A673 (cell line): ENCODE measurements around the gene NSFL1C. TPM values are rescaled to one million over a fixed set of nuclear protein-coding genes. Genes with fewer than 3 reads are reported as not detected.

Experiments used
- BruUV-seq: library from RNA; stranded (reverse); fragments of 400-500 nt; replicated peaks from 2 replicates; lab custom pipeline; 2021; lab: Mats Ljungman, UMichigan
- CTCF ChIA-PET: fragments of 300-600 bp; sonication (Branson Sonifier 250); formaldehyde crosslinking; loops from one replicate; lab custom pipeline; 2022; ENCODE audit warnings: antibody characterized with exemption; lab: Charles Lee
- POLR2A ChIA-PET: fragments of 300-600 bp; sonication (Branson Sonifier 250); formaldehyde crosslinking; loops from one replicate; lab custom pipeline; 2022; ENCODE audit warnings: antibody characterized with exemption; ENCODE audit not compliant: low non-redundant PET; lab: Charles Lee
- DNase-seq: peaks from one replicate; pipeline ENCODE4 v3.0.0-alpha.2; 2015; ENCODE audit warnings: low spot score
- H3K27ac ChIP-seq: fragments of 200-600 bp; sonication (generic); 2 replicates; pipeline ENCODE4 v1.5.1; 2016; ENCODE audit warnings: mixed run types, low read depth, mild to moderate bottlenecking, mixed read lengths, antibody characterized with exemption, low read length; ENCODE audit not compliant: poor library complexity, severe bottlenecking
- H3K27me3 ChIP-seq: fragments of 200-600 bp; sonication (generic); replicated peaks from 2 replicates; pipeline ENCODE4 v1.6.1; 2017; ENCODE audit warnings: mixed run types, low read depth, mild to moderate bottlenecking, mixed read lengths, antibody characterized with exemption, low read length; ENCODE audit not compliant: insufficient read depth, poor library complexity
- H3K36me3 ChIP-seq: fragments of 200-600 bp; sonication (generic); 2 replicates; pipeline ENCODE4 v1.6.1; 2016; ENCODE audit warnings: mixed run types, mild to moderate bottlenecking, mixed read lengths, antibody characterized with exemption, low read length; ENCODE audit not compliant: insufficient read depth, poor library complexity, severe bottlenecking
- H3K4me1 ChIP-seq: fragments of 200-600 bp; sonication (generic); 2 replicates; pipeline ENCODE4 v1.6.1; 2017; ENCODE audit warnings: mixed run types, mild to moderate bottlenecking, mixed read lengths, antibody characterized with exemption, low read length; ENCODE audit not compliant: insufficient read depth, poor library complexity, severe bottlenecking
- H3K4me3 ChIP-seq: fragments of 200-600 bp; sonication (generic); 2 replicates; pipeline ENCODE4 v1.5.1; 2016; ENCODE audit warnings: low read depth, mixed run types, mild to moderate bottlenecking, mixed read lengths, low read length; ENCODE audit not compliant: poor library complexity, severe bottlenecking
- H3K9me3 ChIP-seq: fragments of 200-600 bp; sonication (generic); 2 replicates; pipeline ENCODE4 v1.6.1; 2016; ENCODE audit warnings: mixed run types, low read depth, mild to moderate bottlenecking, mixed read lengths, antibody characterized with exemption, low read length; ENCODE audit not compliant: poor library complexity, severe bottlenecking
- CTCF ChIP-seq: fragments of 300-800, 200-600 bp; sonication (generic); conservative IDR thresholded peaks from 2 replicates; pipeline ENCODE4 v1.5.1; 2017; ENCODE audit warnings: low read depth, mild to moderate bottlenecking, antibody characterized with exemption, low read length, moderate library complexity, mixed read lengths
- EZH2 ChIP-seq: fragments of 200-600 bp; sonication (generic); IDR thresholded peaks from 2 replicates; pipeline ENCODE4 v1.6.1; 2017; ENCODE audit warnings: borderline replicate concordance, low read depth, mild to moderate bottlenecking, mixed read lengths, antibody characterized with exemption, low read length; ENCODE audit not compliant: poor library complexity, severe bottlenecking
- intact Hi-C: fragments of 100-400 bp; cut with micrococcal nuclease; formaldehyde crosslinking; loops from one replicate; pipeline ENCODE4 v1.10.0; 2022; ENCODE audit not compliant: unreplicated experiment
- total RNA-seq: library from RNA; stranded (reverse); gene quantifications from 2 replicates; pipeline ENCODE4 v1.2.3, GENCODE V29; 2021

Gene NSFL1C
- total RNA-seq, 1 experiment from 2014 or later: 158 TPM

- BruUV-seq: no TSS peak
- POLR2A ChIA-PET: no interaction called here
- H3K9me3 ChIP-seq: no peaks in the 10 kb centered on the region
- H3K27me3 ChIP-seq: no peaks in the 10 kb centered on the region
- no peak overlapping the region for H3K27ac ChIP-seq
- no peak for DNase-seq
- CTCF ChIA-PET: no interaction called here
- H3K4me3 ChIP-seq: no peak overlapping the region
- intact Hi-C loops: no loop called here
- no peaks in the 10 kb centered on the region for H3K36me3 ChIP-seq
- no peak for TF ChIP-seq EZH2
- TF ChIP-seq CTCF: no peak
- peaks cover 19% of the 10 kb centered on the region for H3K4me1 ChIP-seq
Measured at GRCh38 chr20:1431158-1431557, 35.5 kb downstream of the NSFL1C start.

GRCh38 chr20:1430004-1430451 lies 36.6 kb downstream of the NSFL1C start:
- Histone ChIP-seq H3K4me3 (no peak overlapping the region), H3K27ac (no peak overlapping the region), H3K4me1 (peaks cover 22% of the 10 kb centered on the region), H3K27me3 (no peaks in the 10 kb centered on the region), H3K36me3 (no peaks in the 10 kb centered on the region), H3K9me3 (no peaks in the 10 kb centered on the region)
- intact Hi-C loops: no loop called here
- DNase-seq: no peak
- POLR2A ChIA-PET: interaction anchor here (0.6 kb wide), 1 partner anchor 1039 kb away, joined by 3 read pairs; no protein-coding TSS in a partner anchor
- CTCF ChIA-PET: no interaction called here
- TF ChIP-seq CTCF (no peak), EZH2 (no peak)
- BruUV-seq: no TSS peak

- Histone ChIP-seq H3K36me3 (no peaks in the 10 kb centered on the region), H3K27ac (no peak overlapping the region), H3K27me3 (no peaks in the 10 kb centered on the region), H3K9me3 (no peaks in the 10 kb centered on the region), H3K4me1 (peaks cover 23% of the 10 kb centered on the region), H3K4me3 (no peak overlapping the region)
- BruUV-seq: no TSS peak
- TF ChIP-seq EZH2 (no peak), CTCF (no peak)
- CTCF ChIA-PET: no interaction called here
- POLR2A ChIA-PET: interaction anchor here (0.6 kb wide), 1 partner anchor 28 kb away, joined by 4 read pairs; no protein-coding TSS in a partner anchor
- no peak for DNase-seq
- intact Hi-C loops: no loop called here
Measured at GRCh38 chr20:1429143-1429728, 37.4 kb downstream of the NSFL1C start.
